VCaP (cell line): ENCODE data around the gene PCDHGA11.
"Not testable (repeated sequence)": the region's sequence is repeated elsewhere in the genome, so short reads cannot be mapped to it uniquely, and the experiment has no call there.

Source experiments
- H3K27ac ChIP-seq: fragments of 450-650 bp; 2 replicates; pipeline ENCODE4 v1.5.1; 2017
- TF ChIP-seq, protein P1 (sequence below): fragments of 450-650 bp; conservative IDR thresholded peaks from 2 replicates; pipeline ENCODE4 v1.5.1; 2017; ENCODE audit warnings: mild to moderate bottlenecking, moderate library complexity

Gene PCDHGA11

DNA sequence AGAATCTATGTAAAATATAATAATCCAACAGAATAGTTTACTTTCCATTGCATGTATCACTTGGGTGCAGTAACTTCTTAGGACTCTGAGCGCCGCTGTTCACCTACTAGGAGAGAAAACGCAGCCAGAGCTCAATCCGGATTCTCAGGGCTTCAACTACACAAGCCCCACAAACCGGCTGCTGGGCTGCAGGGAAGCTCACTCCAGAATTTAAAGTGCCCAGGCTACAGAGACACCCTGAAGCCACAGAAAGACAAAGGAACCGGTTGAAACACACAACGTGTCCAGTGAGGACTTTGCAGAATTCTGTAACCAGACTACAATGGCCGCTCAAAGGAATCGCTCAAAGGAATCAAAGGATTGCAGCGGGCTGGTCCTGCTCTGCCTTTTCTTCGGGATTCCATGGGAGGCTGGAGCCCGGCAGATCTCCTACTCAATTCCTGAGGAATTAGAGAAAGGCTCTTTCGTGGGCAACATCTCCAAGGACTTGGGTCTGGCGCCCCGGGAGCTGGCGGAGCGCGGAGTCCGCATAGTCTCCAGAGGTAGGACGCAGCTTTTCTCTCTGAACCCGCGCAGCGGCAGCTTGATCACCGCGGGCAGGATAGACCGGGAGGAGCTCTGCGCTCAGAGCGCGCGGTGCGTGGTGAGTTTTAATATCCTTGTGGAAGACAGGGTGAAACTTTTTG, 7.9 kb upstream of the PCDHGA11 start, which contains the start of gene PCDHGA10:
TSS of gene PCDHGA10 (plus strand) at position 134 of the 686 bp plus-strand sequence. CDS start at position 323, 189 bp downstream.
- no peak within 1 kb of the TSS for H3K27ac ChIP-seq
- TF ChIP-seq, protein P1, sequence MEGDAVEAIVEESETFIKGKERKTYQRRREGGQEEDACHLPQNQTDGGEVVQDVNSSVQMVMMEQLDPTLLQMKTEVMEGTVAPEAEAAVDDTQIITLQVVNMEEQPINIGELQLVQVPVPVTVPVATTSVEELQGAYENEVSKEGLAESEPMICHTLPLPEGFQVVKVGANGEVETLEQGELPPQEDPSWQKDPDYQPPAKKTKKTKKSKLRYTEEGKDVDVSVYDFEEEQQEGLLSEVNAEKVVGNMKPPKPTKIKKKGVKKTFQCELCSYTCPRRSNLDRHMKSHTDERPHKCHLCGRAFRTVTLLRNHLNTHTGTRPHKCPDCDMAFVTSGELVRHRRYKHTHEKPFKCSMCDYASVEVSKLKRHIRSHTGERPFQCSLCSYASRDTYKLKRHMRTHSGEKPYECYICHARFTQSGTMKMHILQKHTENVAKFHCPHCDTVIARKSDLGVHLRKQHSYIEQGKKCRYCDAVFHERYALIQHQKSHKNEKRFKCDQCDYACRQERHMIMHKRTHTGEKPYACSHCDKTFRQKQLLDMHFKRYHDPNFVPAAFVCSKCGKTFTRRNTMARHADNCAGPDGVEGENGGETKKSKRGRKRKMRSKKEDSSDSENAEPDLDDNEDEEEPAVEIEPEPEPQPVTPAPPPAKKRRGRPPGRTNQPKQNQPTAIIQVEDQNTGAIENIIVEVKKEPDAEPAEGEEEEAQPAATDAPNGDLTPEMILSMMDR: peak; percentile 63

DNA sequence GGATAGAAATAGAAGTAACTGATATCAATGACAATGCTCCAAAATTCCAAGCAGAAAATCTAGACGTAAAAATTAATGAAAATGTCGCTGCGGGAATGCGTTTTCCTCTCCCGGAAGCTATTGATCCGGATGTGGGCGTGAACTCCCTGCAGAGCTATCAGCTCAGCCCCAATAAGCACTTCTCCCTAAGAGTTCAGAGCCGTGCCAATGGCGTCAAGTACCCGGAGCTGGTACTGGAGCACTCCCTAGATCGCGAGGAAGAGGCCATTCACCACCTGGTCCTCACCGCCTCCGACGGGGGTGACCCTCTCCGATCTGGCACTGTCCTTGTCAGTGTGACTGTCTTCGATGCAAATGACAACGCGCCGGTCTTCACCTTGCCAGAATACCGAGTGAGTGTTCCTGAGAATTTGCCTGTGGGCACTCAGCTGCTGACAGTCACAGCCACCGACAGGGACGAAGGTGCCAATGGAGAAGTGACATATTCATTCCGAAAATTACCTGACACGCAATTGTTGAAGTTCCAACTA, 7.2 kb upstream of the PCDHGA11 start:
- TF ChIP-seq, protein P1: no peak
- H3K27ac ChIP-seq: no peak overlapping the region

DNA sequence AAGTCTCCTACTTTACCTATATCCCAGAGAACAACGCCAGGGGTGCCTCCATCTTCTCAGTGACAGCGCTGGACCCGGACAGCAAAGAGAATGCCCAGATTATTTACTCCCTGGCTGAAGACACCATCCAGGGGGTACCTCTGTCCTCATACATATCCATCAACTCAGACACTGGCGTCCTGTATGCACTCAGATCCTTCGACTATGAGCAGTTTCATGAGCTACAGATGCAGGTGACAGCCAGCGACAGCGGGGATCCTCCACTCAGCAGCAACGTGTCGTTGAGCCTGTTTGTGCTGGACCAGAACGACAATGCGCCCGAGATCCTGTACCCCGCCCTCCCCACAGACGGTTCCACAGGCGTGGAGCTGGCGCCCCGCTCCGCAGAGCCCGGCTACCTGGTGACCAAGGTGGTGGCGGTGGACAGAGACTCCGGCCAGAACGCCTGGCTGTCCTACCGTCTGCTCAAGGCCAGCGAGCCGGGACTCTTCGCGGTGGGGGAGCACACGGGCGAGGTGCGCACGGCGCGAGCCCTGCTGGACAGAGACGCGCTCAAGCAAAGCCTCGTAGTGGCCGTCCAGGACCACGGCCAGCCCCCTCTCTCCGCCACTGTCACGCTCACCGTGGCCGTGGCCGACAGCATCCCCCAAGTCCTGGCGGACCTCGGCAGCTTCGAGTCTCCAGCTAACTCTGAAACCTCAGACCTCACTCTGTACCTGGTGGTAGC, 6.1 kb upstream of the PCDHGA11 start:
- H3K27ac ChIP-seq: not testable (repeated sequence)

DNA sequence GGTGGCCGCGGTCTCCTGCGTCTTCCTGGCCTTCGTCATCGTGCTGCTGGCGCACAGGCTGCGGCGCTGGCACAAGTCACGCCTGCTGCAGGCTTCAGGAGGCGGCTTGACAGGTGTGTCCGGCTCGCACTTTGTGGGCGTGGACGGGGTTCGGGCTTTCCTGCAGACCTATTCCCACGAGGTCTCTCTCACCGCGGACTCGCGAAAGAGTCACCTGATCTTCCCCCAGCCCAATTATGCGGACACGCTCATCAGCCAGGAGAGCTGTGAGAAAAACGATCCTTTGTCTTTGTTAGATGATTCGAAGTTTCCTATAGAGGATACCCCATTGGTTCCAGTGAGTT, 5.6 kb upstream of the PCDHGA11 start:
- H3K27ac ChIP-seq: not testable (repeated sequence)

DNA sequence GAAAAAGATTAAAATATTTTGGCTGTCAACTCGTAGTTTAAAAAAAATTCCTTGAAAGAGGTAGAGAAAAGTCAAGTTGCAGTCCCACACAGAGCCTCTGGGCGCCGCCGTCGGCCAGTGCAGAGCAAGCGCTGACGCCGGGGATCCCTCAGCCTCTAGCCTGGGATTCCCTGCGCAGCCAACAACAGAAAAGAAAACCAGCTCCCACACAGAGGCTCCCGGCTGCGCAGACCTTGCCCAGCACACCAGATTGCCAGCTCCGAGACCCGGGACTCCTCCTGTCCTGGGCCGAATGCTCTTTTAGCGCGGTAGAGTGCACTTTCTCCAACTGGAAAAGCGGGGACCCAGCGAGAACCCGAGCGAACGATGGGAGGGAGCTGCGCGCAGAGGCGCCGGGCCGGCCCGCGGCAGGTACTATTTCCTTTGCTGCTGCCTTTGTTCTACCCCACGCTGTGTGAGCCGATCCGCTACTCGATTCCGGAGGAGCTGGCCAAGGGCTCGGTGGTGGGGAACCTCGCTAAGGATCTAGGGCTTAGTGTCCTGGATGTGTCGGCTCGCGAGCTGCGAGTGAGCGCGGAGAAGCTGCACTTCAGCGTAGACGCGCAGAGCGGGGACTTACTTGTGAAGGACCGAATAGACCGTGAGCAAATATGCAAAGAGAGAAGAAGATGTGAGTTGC, 3.2 kb upstream of the PCDHGA11 start, which contains the start of gene PCDHGB7:
TSS of gene PCDHGB7 (plus strand) at position 184 of the 679 bp plus-strand sequence. CDS start at position 367, 183 bp downstream.
- not testable (repeated sequence) for H3K27ac ChIP-seq
- TF ChIP-seq, protein P1: peak; percentile 50

DNA sequence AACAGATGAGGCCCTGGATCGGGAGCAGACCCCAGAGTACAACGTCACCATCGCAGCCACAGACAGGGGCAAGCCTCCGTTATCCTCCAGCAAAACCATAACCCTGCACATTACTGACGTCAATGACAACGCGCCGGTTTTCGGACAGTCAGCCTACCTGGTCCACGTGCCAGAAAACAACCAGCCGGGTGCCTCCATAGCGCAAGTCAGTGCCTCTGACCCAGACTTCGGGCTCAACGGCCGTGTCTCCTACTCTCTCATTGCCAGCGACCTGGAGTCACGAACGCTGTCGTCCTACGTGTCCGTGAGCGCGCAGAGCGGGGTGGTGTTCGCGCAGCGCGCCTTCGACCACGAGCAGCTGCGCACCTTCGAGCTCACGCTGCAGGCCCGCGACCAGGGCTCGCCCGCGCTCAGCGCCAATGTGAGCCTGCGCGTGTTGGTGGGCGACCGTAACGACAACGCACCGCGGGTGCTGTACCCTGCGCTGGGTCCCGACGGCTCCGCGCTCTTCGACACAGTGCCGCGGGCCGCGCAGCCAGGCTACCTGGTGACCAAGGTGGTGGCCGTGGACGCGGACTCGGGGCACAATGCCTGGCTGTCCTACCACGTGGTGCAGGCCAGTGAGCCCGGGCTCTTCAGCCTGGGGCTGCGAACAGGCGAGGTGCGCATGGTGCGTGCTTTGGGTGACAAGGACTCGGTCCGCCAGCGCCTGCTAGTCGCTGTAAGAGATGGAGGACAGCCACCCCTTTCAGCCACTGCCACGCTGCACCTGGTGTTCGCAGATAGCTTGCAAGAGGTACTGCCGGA, 1.6 kb upstream of the PCDHGA11 start:
- no peak overlapping the region for H3K27ac ChIP-seq
- TF ChIP-seq, protein P1: no peak

DNA sequence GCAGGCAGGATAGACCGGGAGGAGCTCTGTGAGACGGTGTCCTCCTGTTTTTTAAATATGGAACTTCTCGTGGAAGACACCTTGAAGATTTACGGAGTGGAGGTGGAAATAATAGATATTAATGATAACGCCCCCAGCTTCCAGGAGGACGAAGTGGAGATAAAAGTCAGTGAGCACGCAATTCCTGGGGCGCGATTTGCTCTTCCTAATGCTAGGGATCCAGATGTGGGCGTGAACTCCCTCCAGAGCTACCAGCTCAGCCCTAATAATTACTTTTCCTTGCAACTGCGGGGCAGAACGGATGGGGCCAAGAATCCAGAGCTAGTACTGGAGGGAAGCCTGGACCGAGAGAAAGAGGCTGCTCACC, 621 bp downstream of the PCDHGA11 start:
- TF ChIP-seq, protein P1: no peak
- no peak overlapping the region for H3K27ac ChIP-seq
